ENCODE measurements around the gene ZNF23. TPM values are rescaled to one million over a fixed set of nuclear protein-coding genes. Genes with fewer than 3 reads are reported as not detected.

The ZNF23 gene
- total and polyA plus RNA-seq, 4 donors = 1.5 to 6.1 (median 3.1) TPM

DNA sequence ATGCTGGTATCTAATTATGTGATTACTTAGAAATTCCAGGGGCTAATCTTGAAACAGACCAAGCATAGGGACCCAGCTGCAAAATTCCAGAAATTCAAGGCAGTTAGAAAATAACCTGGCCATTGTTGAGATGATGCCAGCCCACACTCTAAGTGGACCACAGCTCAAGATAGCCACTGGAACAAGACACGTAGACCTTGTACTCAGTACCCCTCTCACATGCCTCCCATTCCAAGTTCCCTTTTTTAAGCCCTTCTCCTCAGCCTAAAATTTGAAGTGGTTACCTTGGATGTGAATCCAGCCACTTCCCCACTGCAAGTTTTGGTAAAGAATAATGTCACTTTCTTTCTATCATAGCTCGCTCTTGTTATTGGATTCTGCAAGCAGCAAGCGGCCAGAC, 31.2 kb upstream of the ZNF23 start:
- DNase-seq (ENCODE audit: low spot score) = no peak
- TF ChIP-seq TAF1 (conservative IDR thresholded peaks at IDR 0.05) (no peak), SP1 (IDR thresholded peaks at IDR 0.05) (no peak), GABPA (IDR thresholded peaks at IDR 0.05 in 1 of 2, conservative IDR thresholded peaks at IDR 0.05 in 1 of 2) (no peak)
- TF ChIP-seq, protein P1, sequence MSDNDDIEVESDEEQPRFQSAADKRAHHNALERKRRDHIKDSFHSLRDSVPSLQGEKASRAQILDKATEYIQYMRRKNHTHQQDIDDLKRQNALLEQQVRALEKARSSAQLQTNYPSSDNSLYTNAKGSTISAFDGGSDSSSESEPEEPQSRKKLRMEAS (IDR thresholded peaks at IDR 0.05) = no peak
- TF ChIP-seq, protein P2, sequence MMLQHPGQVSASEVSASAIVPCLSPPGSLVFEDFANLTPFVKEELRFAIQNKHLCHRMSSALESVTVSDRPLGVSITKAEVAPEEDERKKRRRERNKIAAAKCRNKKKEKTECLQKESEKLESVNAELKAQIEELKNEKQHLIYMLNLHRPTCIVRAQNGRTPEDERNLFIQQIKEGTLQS (IDR thresholded peaks at IDR 0.05) = no peak
- Histone ChIP-seq H3K4me3 (ENCODE audit: low read depth in 1 of 3, low read length in 3 of 3) (no peak overlapping the region), H3K27ac (ENCODE audit: low read depth in 1 of 2, low read length in 2 of 2) (no peak overlapping the region), H3K9ac (ENCODE audit: low read depth in 1 of 2, low read length in 2 of 2) (no peak overlapping the region), H3K9me3 (ENCODE audit: control insufficient read depth in 4 of 4, low read length in 3 of 4) (no peaks in the 10 kb centered on the region), H3K4me1 (ENCODE audit: control insufficient read depth in 4 of 4, insufficient read depth in 4 of 4, low read length in 3 of 4) (no peaks in the 10 kb centered on the region), H3K27me3 (ENCODE audit: control insufficient read depth in 4 of 4, insufficient read depth in 4 of 4, low read length in 3 of 4) (no peaks in the 10 kb centered on the region), H3K36me3 (ENCODE audit: control insufficient read depth in 4 of 4, insufficient read depth in 3 of 4, low read depth in 1 of 4, low read length in 3 of 4) (no peaks in the 10 kb centered on the region)
- WGBS = 72% methylated on average over 3 of the region's 3 CpGs

DNA sequence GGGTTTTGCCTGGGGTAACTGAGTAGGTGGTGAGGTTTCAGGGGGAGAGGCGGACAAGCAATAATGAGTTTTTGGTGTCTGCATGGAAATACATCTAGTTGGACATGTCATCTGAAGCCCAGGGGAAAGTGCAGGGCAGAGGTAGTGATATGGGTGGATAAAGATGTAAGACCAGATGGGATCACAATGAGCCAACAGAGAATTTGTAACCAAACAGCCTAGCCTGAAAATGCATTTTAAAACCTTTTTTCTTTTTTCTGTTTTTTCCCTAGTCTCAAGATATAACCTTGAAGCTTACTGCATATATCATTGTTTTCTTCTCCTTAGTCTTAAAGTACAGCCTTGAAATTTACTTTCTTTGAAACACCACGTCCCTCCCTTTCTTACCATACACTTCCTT, 30.7 kb upstream of the ZNF23 start:
- H3K27ac ChIP-seq (ENCODE audit: low read depth in 1 of 2, low read length in 2 of 2) = no peak overlapping the region
- no peaks in the 10 kb centered on the region for H3K9me3 ChIP-seq (ENCODE audit: control insufficient read depth in 4 of 4, low read length in 3 of 4)
- no peak overlapping the region for H3K4me3 ChIP-seq (ENCODE audit: low read depth in 1 of 3, low read length in 3 of 3)
- H3K27me3 ChIP-seq (ENCODE audit: control insufficient read depth in 4 of 4, insufficient read depth in 4 of 4, low read length in 3 of 4) = no peaks in the 10 kb centered on the region
- DNase-seq (ENCODE audit: low spot score) = no peak
- 78% methylated on average over 2 of the region's 2 CpGs for WGBS
- no peaks in the 10 kb centered on the region for H3K36me3 ChIP-seq (ENCODE audit: control insufficient read depth in 4 of 4, insufficient read depth in 3 of 4, low read depth in 1 of 4, low read length in 3 of 4)
- no peak overlapping the region for H3K9ac ChIP-seq (ENCODE audit: low read depth in 1 of 2, low read length in 2 of 2)
- no peaks in the 10 kb centered on the region for H3K4me1 ChIP-seq (ENCODE audit: control insufficient read depth in 4 of 4, insufficient read depth in 4 of 4, low read length in 3 of 4)
- TF ChIP-seq FOXA2 (IDR thresholded peaks at IDR 0.05) (no peak), GABPA (IDR thresholded peaks at IDR 0.05 in 1 of 2, conservative IDR thresholded peaks at IDR 0.05 in 1 of 2) (no peak), HNF4G (IDR thresholded peaks at IDR 0.05) (no peak), JUND (IDR thresholded peaks at IDR 0.05) (no peak), YY1 (IDR thresholded peaks at IDR 0.05) (no peak), RAD21 (IDR thresholded peaks at IDR 0.05) (no peak), TAF1 (conservative IDR thresholded peaks at IDR 0.05) (no peak), FOXA1 (IDR thresholded peaks at IDR 0.05) (no peak), RXRA (IDR thresholded peaks at IDR 0.05) (no peak), SP1 (IDR thresholded peaks at IDR 0.05) (no peak)
- TF ChIP-seq, protein P1 (IDR thresholded peaks at IDR 0.05) = no peak
- TF ChIP-seq, protein P3, sequence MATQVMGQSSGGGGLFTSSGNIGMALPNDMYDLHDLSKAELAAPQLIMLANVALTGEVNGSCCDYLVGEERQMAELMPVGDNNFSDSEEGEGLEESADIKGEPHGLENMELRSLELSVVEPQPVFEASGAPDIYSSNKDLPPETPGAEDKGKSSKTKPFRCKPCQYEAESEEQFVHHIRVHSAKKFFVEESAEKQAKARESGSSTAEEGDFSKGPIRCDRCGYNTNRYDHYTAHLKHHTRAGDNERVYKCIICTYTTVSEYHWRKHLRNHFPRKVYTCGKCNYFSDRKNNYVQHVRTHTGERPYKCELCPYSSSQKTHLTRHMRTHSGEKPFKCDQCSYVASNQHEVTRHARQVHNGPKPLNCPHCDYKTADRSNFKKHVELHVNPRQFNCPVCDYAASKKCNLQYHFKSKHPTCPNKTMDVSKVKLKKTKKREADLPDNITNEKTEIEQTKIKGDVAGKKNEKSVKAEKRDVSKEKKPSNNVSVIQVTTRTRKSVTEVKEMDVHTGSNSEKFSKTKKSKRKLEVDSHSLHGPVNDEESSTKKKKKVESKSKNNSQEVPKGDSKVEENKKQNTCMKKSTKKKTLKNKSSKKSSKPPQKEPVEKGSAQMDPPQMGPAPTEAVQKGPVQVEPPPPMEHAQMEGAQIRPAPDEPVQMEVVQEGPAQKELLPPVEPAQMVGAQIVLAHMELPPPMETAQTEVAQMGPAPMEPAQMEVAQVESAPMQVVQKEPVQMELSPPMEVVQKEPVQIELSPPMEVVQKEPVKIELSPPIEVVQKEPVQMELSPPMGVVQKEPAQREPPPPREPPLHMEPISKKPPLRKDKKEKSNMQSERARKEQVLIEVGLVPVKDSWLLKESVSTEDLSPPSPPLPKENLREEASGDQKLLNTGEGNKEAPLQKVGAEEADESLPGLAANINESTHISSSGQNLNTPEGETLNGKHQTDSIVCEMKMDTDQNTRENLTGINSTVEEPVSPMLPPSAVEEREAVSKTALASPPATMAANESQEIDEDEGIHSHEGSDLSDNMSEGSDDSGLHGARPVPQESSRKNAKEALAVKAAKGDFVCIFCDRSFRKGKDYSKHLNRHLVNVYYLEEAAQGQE (IDR thresholded peaks at IDR 0.05) = no peak
- TF ChIP-seq, protein P4, sequence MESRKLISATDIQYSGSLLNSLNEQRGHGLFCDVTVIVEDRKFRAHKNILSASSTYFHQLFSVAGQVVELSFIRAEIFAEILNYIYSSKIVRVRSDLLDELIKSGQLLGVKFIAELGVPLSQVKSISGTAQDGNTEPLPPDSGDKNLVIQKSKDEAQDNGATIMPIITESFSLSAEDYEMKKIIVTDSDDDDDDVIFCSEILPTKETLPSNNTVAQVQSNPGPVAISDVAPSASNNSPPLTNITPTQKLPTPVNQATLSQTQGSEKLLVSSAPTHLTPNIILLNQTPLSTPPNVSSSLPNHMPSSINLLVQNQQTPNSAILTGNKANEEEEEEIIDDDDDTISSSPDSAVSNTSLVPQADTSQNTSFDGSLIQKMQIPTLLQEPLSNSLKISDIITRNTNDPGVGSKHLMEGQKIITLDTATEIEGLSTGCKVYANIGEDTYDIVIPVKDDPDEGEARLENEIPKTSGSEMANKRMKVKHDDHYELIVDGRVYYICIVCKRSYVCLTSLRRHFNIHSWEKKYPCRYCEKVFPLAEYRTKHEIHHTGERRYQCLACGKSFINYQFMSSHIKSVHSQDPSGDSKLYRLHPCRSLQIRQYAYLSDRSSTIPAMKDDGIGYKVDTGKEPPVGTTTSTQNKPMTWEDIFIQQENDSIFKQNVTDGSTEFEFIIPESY (IDR thresholded peaks at IDR 0.05) = no peak
- TF ChIP-seq, protein P5, sequence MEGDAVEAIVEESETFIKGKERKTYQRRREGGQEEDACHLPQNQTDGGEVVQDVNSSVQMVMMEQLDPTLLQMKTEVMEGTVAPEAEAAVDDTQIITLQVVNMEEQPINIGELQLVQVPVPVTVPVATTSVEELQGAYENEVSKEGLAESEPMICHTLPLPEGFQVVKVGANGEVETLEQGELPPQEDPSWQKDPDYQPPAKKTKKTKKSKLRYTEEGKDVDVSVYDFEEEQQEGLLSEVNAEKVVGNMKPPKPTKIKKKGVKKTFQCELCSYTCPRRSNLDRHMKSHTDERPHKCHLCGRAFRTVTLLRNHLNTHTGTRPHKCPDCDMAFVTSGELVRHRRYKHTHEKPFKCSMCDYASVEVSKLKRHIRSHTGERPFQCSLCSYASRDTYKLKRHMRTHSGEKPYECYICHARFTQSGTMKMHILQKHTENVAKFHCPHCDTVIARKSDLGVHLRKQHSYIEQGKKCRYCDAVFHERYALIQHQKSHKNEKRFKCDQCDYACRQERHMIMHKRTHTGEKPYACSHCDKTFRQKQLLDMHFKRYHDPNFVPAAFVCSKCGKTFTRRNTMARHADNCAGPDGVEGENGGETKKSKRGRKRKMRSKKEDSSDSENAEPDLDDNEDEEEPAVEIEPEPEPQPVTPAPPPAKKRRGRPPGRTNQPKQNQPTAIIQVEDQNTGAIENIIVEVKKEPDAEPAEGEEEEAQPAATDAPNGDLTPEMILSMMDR (IDR thresholded peaks at IDR 0.05; ENCODE audit: low read depth, low read length, missing input control) = no peak
